ENCODE data around the gene FARS2. TPM values are rescaled to one million over a fixed set of nuclear protein-coding genes. Genes with fewer than 3 reads are reported as not detected.

FARS2 gene
- total and polyA plus RNA-seq, 2 of the 13 experiments (the other 11 are each of a cell fraction or from before 2014, with no cell fraction given) = 15.4 to 26.0 TPM

- WGBS (ENCODE audit: low lambda C conversion rate) = over 99% methylated on average over 2 of the region's 2 CpGs
- TF ChIP-seq ZNF780A (CRISPR knock-in tag; IDR thresholded peaks at IDR 0.05) = no peak
- no peak for TF ChIP-seq ZNF83 (CRISPR knock-in tag; IDR thresholded peaks at IDR 0.05; ENCODE audit: borderline replicate concordance)
- TF ChIP-seq ZNF460 (CRISPR knock-in tag; IDR thresholded peaks at IDR 0.05; ENCODE audit: borderline replicate concordance) = no peak
- TF ChIP-seq RXRA (CRISPR knock-in tag; IDR thresholded peaks at IDR 0.05) = no peak
- TF ChIP-seq ZNF678 (CRISPR knock-in tag; IDR thresholded peaks at IDR 0.05) = no peak
- no peak for TF ChIP-seq ZNF552 (CRISPR knock-in tag; IDR thresholded peaks at IDR 0.05; ENCODE audit: borderline replicate concordance)
- no peak for TF ChIP-seq ZBED4 (CRISPR knock-in tag; IDR thresholded peaks at IDR 0.05; ENCODE audit: borderline replicate concordance)
- TF ChIP-seq ZC3H13 (CRISPR knock-in tag; IDR thresholded peaks at IDR 0.05) = no peak
- TF ChIP-seq ZNF451 (CRISPR knock-in tag; IDR thresholded peaks at IDR 0.05) = no peak
- TF ChIP-seq ZNF740 (CRISPR knock-in tag; IDR thresholded peaks at IDR 0.05) = no peak
- no peak for TF ChIP-seq ZZZ3 (CRISPR knock-in tag; IDR thresholded peaks at IDR 0.05; ENCODE audit: borderline replicate concordance)
- H3K27ac ChIP-seq (ENCODE audit: extremely low read length, insufficient read depth, low read length) = no peak overlapping the region
- DNase-seq (ENCODE audit: low spot score) (no peak), FAIRE-seq (no peak), ATAC-seq (no peak)
- H3K4me1 ChIP-seq (ENCODE audit: insufficient read depth, low read length) = no peaks in the 10 kb centered on the region
- intact Hi-C loops (cut with micrococcal nuclease; ENCODE audit: unreplicated experiment) = no loop called here
- no peaks in the 10 kb centered on the region for H3K27me3 ChIP-seq (ENCODE audit: control insufficient read depth in 1 of 2, insufficient read depth in 2 of 2, low read length in 2 of 2)
- no peak overlapping the region for H3K4me3 ChIP-seq (replicated peaks in 1 of 3; ENCODE audit: insufficient read depth in 1 of 3, low read depth in 2 of 3, low read length in 3 of 3)
- H3K9me3 ChIP-seq (ENCODE audit: low read length) = no peaks in the 10 kb centered on the region
- H2AFZ ChIP-seq (ENCODE audit: low read length) = no peak overlapping the region
- no peaks in the 10 kb centered on the region for H3K79me2 ChIP-seq (ENCODE audit: insufficient read depth, low read length)
- H3K9ac ChIP-seq (ENCODE audit: insufficient read depth, low read depth, low read length) = no peak overlapping the region
- POLR2A ChIA-PET = no interaction called here
- no peaks in the 10 kb centered on the region for H3K36me3 ChIP-seq (replicated peaks in 1 of 2; ENCODE audit: control insufficient read depth in 1 of 2, insufficient read depth in 2 of 2, low read length in 2 of 2)
- H4K20me1 ChIP-seq (ENCODE audit: insufficient read depth, low read length) = no peaks in the 10 kb centered on the region
- no TSS peak for BruUV-seq (replicated peaks)
- no peak overlapping the region for H3K4me2 ChIP-seq (ENCODE audit: low read depth, low read length)
- CTCF ChIA-PET (ENCODE audit: low intra/inter-chr PET ratio, low total read pairs) = no interaction called here
- in situ Hi-C loops (cut with HindIII; ENCODE audit: extremely low pct_ligation_motif_present, low pct_unique_long_range_greater_than_20kb) = no loop called here
These were observed 409.1 kb downstream of the FARS2 start for GRCh38 chr6:5670381-5670780.

All from HepG2 (cell line).